ENCODE measurements around the gene MARCKSL1. TPM values are rescaled to one million over a fixed set of nuclear protein-coding genes. Genes with fewer than 3 reads are reported as not detected.

MARCKSL1 gene
- polyA plus RNA-seq, 3 donors, result 13.9 to 150 (median 40.3) TPM

DNA sequence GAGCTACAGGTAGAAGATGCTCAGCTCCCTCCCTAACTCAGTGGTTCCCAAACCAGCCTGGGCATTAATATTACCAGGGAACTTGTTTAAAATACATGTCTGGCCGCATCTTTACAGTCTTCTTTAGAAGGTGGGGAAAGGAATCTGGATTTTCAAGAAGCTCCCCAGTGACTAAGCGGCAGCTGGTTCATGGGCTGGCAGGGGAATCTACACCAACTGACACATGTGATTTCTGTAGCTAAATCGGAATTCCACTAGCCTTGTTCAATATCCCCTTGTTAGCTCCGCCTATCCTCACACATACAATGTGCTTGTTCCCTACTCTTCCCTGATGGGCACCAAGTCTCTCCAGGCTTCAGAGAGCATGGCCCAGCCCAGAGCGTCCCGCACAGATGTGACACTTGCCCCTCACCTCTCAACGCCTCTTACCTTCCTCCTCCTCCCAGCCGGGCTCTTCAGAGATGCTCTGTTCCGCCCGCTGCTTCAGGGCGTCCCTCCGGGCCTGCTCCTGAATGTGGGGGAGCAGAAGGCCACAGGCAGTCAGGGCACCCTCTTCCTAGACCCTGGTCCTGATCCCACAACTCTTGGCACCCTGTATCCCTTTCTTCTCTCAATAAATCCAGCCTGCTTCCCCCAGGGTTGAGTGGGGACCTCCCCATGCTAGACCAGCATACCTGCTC, 41.6 kb upstream of the MARCKSL1 start:
- H3K27ac Mint-ChIP-seq, result no peak overlapping the region
- Histone ChIP-seq H3K9me3 (replicated peaks in 1 of 2; ENCODE audit: control insufficient read depth in 1 of 2, insufficient read depth in 1 of 2, low read length in 2 of 2) (no peaks in the 10 kb centered on the region), H3K9ac (ENCODE audit: insufficient read depth, low read length, poor library complexity, severe bottlenecking) (no peak overlapping the region), H4K20me1 (ENCODE audit: insufficient read depth, low read length) (peaks cover 5% of the 10 kb centered on the region), H3K27ac (ENCODE audit: low read depth in 1 of 2, low read length in 2 of 2) (no peak overlapping the region), H3K4me2 (replicated peaks; ENCODE audit: extremely low read depth, low read length, poor library complexity, severe bottlenecking) (no peak overlapping the region), H3K4me3 (replicated peaks in 1 of 3; ENCODE audit: low read depth in 2 of 3, low read length in 3 of 3) (no peak overlapping the region), H3K4me1 (ENCODE audit: control insufficient read depth in 1 of 2, insufficient read depth in 2 of 2, low read length in 2 of 2) (no peaks in the 10 kb centered on the region), H3K27me3 (ENCODE audit: control insufficient read depth in 2 of 2, insufficient read depth in 2 of 2, low read length in 2 of 2) (no peaks in the 10 kb centered on the region), H3K36me3 (replicated peaks in 1 of 2; ENCODE audit: control insufficient read depth in 1 of 2, insufficient read depth in 2 of 2, low read length in 2 of 2) (peaks cover 87 to 100% of the 10 kb centered on the region in 2 donors), H2AFZ (ENCODE audit: insufficient read depth, low read depth, low read length, poor library complexity, severe bottlenecking) (no peak overlapping the region), H3K79me2 (ENCODE audit: insufficient read depth, low read length) (no peaks in the 10 kb centered on the region)
- peaks cover 94 to 99% of the 10 kb centered on the region in 2 donors for H3K36me3 Mint-ChIP-seq
- TF ChIP-seq, protein P1, sequence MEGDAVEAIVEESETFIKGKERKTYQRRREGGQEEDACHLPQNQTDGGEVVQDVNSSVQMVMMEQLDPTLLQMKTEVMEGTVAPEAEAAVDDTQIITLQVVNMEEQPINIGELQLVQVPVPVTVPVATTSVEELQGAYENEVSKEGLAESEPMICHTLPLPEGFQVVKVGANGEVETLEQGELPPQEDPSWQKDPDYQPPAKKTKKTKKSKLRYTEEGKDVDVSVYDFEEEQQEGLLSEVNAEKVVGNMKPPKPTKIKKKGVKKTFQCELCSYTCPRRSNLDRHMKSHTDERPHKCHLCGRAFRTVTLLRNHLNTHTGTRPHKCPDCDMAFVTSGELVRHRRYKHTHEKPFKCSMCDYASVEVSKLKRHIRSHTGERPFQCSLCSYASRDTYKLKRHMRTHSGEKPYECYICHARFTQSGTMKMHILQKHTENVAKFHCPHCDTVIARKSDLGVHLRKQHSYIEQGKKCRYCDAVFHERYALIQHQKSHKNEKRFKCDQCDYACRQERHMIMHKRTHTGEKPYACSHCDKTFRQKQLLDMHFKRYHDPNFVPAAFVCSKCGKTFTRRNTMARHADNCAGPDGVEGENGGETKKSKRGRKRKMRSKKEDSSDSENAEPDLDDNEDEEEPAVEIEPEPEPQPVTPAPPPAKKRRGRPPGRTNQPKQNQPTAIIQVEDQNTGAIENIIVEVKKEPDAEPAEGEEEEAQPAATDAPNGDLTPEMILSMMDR (IDR thresholded peaks at IDR 0.05), result no peak
- no peaks in the 10 kb centered on the region for H3K4me1 Mint-ChIP-seq
- WGBS (ENCODE audit: insufficient coverage), result 97% methylated on average over 11 of the region's 12 CpGs
- H3K27me3 Mint-ChIP-seq (ENCODE audit: low read depth in 3 of 3), result peaks cover 0 to 8% (median 1%) of the 10 kb centered on the region in 3 donors
- H3K4me3 Mint-ChIP-seq, result no peak overlapping the region
- intact Hi-C loops (cut with micrococcal nuclease), result loop anchor here in 1 of 2 donors (10.0 kb wide), 1 partner anchor 163 kb away; no protein-coding TSS in a partner anchor
- no peaks in the 10 kb centered on the region for H3K9me3 Mint-ChIP-seq
- no peak for DNase-seq

DNA sequence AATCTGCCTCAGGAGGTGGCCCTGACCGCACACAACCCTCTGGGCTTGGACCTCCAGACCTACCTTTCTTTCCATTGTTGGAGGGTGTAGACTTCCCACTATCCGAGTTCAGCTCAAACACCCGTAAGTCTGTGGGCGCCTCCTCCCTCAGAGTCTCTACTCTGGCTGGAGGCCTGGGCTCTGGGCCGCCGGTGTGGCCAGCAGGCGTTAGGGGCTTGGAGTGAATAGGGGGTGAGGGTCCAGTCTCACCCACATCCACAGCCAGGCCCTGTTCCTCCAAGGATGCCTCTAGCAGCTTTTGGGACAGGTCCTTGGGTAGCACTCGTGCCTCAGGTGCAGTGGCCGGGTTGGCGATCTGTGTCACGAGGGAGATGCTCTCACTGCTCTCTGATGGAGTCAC, 40.2 kb upstream of the MARCKSL1 start:
- H4K20me1 ChIP-seq (ENCODE audit: insufficient read depth, low read length), result peaks cover 16% of the 10 kb centered on the region
- Mint-ChIP-seq H3K27ac (no peak overlapping the region), H3K36me3 (peaks cover 93 to 97% of the 10 kb centered on the region in 2 donors), H3K27me3 (ENCODE audit: low read depth in 3 of 3) (peaks cover 0 to 5% (median 1%) of the 10 kb centered on the region in 3 donors), H3K4me1 (peaks cover 3% of the 10 kb centered on the region), H3K4me3 (no peak overlapping the region), H3K9me3 (no peaks in the 10 kb centered on the region)
- H3K4me3 ChIP-seq (replicated peaks in 1 of 3; ENCODE audit: low read depth in 2 of 3, low read length in 3 of 3), result no peak overlapping the region
- no peak overlapping the region for H3K27ac ChIP-seq (ENCODE audit: low read depth in 1 of 2, low read length in 2 of 2)
- no peaks in the 10 kb centered on the region for H3K27me3 ChIP-seq (ENCODE audit: control insufficient read depth in 2 of 2, insufficient read depth in 2 of 2, low read length in 2 of 2)
- DNase-seq, result no peak
- TF ChIP-seq, protein P1 (IDR thresholded peaks at IDR 0.05), result no peak
- no peaks in the 10 kb centered on the region for H3K9me3 ChIP-seq (replicated peaks in 1 of 2; ENCODE audit: control insufficient read depth in 1 of 2, insufficient read depth in 1 of 2, low read length in 2 of 2)
- H3K36me3 ChIP-seq (replicated peaks in 1 of 2; ENCODE audit: control insufficient read depth in 1 of 2, insufficient read depth in 2 of 2, low read length in 2 of 2), result peaks cover 79 to 98% of the 10 kb centered on the region in 2 donors
- intact Hi-C loops (cut with micrococcal nuclease), result loop anchor here in 1 of 2 donors (10.0 kb wide), 1 partner anchor 161 kb away; no protein-coding TSS in a partner anchor
- H3K4me1 ChIP-seq (ENCODE audit: control insufficient read depth in 1 of 2, insufficient read depth in 2 of 2, low read length in 2 of 2), result no peaks in the 10 kb centered on the region
- H3K9ac ChIP-seq (ENCODE audit: insufficient read depth, low read length, poor library complexity, severe bottlenecking), result no peak overlapping the region
- H3K4me2 ChIP-seq (replicated peaks; ENCODE audit: extremely low read depth, low read length, poor library complexity, severe bottlenecking), result no peak overlapping the region
- no peak overlapping the region for H2AFZ ChIP-seq (ENCODE audit: insufficient read depth, low read depth, low read length, poor library complexity, severe bottlenecking)
- 97% methylated on average over 4 of the region's 11 CpGs for WGBS (ENCODE audit: insufficient coverage)
- H3K79me2 ChIP-seq (ENCODE audit: insufficient read depth, low read length), result no peaks in the 10 kb centered on the region
